Colonic mucosa (tissue), 4 donors: ENCODE data around the gene TRIM8. TPM values are rescaled to one million over a fixed set of nuclear protein-coding genes. Genes with fewer than 3 reads are reported as not detected.
A peak's percentile ranks its signal among the peaks of the same experiment; 100 is the strongest.

Source experiments
- DNase-seq: peaks from one replicate; pipeline ENCODE4 v3.0.0-alpha.2; 2020
- H3K27ac ChIP-seq: fragments of 200-600 bp; one replicate; pipeline ENCODE4 v1.8.0; 2021
- H3K27me3 ChIP-seq: fragments of 200-600 bp; one replicate; pipeline ENCODE4 v1.8.0; 2021
- H3K36me3 ChIP-seq: fragments of 200-600 bp; one replicate; pipeline ENCODE4 v1.8.0; 2021
- H3K4me1 ChIP-seq: fragments of 200-600 bp; one replicate; pipeline ENCODE4 v1.8.0; 2021; ENCODE audit warnings: mild to moderate bottlenecking
- H3K4me3 ChIP-seq: fragments of 200-600 bp; one replicate; pipeline ENCODE4 v1.8.0; 2021
- H3K9ac ChIP-seq, 2 donors: one replicate each; pipeline ENCODE4 v1.7.0; 2013; ENCODE audit warnings: control low read depth in 2 of 2, low read depth in 2 of 2, low read length in 2 of 2
- H3K9me3 ChIP-seq: fragments of 200-600 bp; one replicate; pipeline ENCODE4 v1.8.0; 2021
- CTCF ChIP-seq: fragments of 200-600 bp; IDR thresholded peaks from one replicate; pipeline ENCODE4 v1.8.0; 2022; ENCODE audit warnings: antibody characterized with exemption, mild to moderate bottlenecking
- intact Hi-C: fragments of 100-400 bp; cut with DNase I; formaldehyde crosslinking; loops from one replicate; pipeline ENCODE4 v1.14.1; 2022
- total RNA-seq, 2 donors: library from RNA; stranded (reverse); fragmentation: NEBNext Ultra II Directional in 1 of 2; extraction: Animal tissue kit (Norgen Biotek cat#: 25700) in 1 of 2; gene quantifications; one replicate each; pipeline ENCODE4 v1.2.1, GENCODE V29; 2021
- donor health status: healthy.
- donor health status: DM: no; HTN: no; CAD: no.
- donor health status: DM: no; HTN: no; CAD: no.

TRIM8 gene
- total RNA-seq, result 10 to 100 TPM; 64.9 to 79.6 TPM

- peak within 1 kb of the TSS; percentile 83 to 100 for H3K9ac ChIP-seq
- H3K4me1 ChIP-seq, result peaks cover 12% of the 10 kb centered on the region
- no peaks in the 10 kb centered on the region for H3K27me3 ChIP-seq
- peak; percentile 64 for DNase-seq
- peak within 1 kb of the TSS; percentile 86 for H3K4me3 ChIP-seq
- H3K36me3 ChIP-seq, result no peaks in the 10 kb centered on the region
- H3K9me3 ChIP-seq, result no peaks in the 10 kb centered on the region
- H3K27ac ChIP-seq, result peak within 1 kb of the TSS; percentile 99
- intact Hi-C loops, result no loop called here
- no peak for TF ChIP-seq CTCF
Observed at GRCh38 chr10:102644066-102644645, at the start of gene TRIM8. TSS of gene TRIM8 (plus strand) at chr10:102644479. CDS start at chr10:102644618, 139 bp downstream.

- DNase-seq, result no peak
- Histone ChIP-seq H3K4me3 (no peak overlapping the region), H3K9ac (no peak overlapping the region), H3K9me3 (no peaks in the 10 kb centered on the region), H3K4me1 (no peaks in the 10 kb centered on the region), H3K27me3 (no peaks in the 10 kb centered on the region), H3K27ac (no peak overlapping the region), H3K36me3 (no peaks in the 10 kb centered on the region)
- intact Hi-C loops, result loop anchor here (10.0 kb wide), 1 partner anchor 200 kb away; the partner anchor contains the start of gene NFKB2
- TF ChIP-seq CTCF, result no peak
Observed at GRCh38 chr10:102595293-102595692, 49.0 kb upstream of the TRIM8 start.

- intact Hi-C loops, result loop anchor here (10.0 kb wide), 1 partner anchor 201 kb away; the partner anchor contains the start of gene NFKB2
- Histone ChIP-seq H3K27ac (no peak overlapping the region), H3K9me3 (no peaks in the 10 kb centered on the region), H3K4me1 (no peaks in the 10 kb centered on the region), H3K4me3 (no peak overlapping the region), H3K9ac (no peak overlapping the region), H3K36me3 (no peaks in the 10 kb centered on the region), H3K27me3 (no peaks in the 10 kb centered on the region)
- no peak for TF ChIP-seq CTCF
- no peak for DNase-seq
Observed at GRCh38 chr10:102595897-102596296, 48.4 kb upstream of the TRIM8 start.

- peak; percentile 77 for TF ChIP-seq CTCF
- Histone ChIP-seq H3K4me3 (no peak overlapping the region), H3K36me3 (no peaks in the 10 kb centered on the region), H3K27me3 (no peaks in the 10 kb centered on the region), H3K9ac (no peak overlapping the region), H3K4me1 (no peaks in the 10 kb centered on the region), H3K9me3 (no peaks in the 10 kb centered on the region), H3K27ac (no peak overlapping the region)
- intact Hi-C loops, result loop anchor here (10.0 kb wide), 1 partner anchor 202 kb away; the partner anchor contains the start of gene NFKB2
- peak; percentile 69 for DNase-seq
Observed at GRCh38 chr10:102596506-102596971, 47.7 kb upstream of the TRIM8 start.

GRCh38 chr10:102597131-102597991, 46.9 kb upstream of the TRIM8 start:
- H3K4me1 ChIP-seq, result no peaks in the 10 kb centered on the region

More at GRCh38 chr10:102597131-102597991, 46.9 kb upstream of the TRIM8 start:
- Histone ChIP-seq H3K9ac (no peak overlapping the region), H3K27ac (peak overlapping the region; percentile 36), H3K4me3 (no peak overlapping the region), H3K9me3 (no peaks in the 10 kb centered on the region), H3K36me3 (no peaks in the 10 kb centered on the region), H3K27me3 (no peaks in the 10 kb centered on the region)
- no peak for DNase-seq
- no peak for TF ChIP-seq CTCF
- intact Hi-C loops, result loop anchor here (10.0 kb wide), 1 partner anchor 203 kb away; the partner anchor contains the start of gene NFKB2
